DND-41 (cell line): Measurements from ENCODE around the gene LTO1.

Experiments used
- CTCF ChIP-seq: IDR thresholded peaks from 2 replicates; pipeline ENCODE4 v1.5.1; 2012; ENCODE audit warnings: borderline replicate concordance, low read length, moderate library complexity, mild to moderate bottlenecking; ENCODE audit not compliant: poor library complexity, severe bottlenecking; ENCODE audit errors: extremely low read depth
- EZH2 ChIP-seq: IDR thresholded peaks from 3 replicates; pipeline ENCODE4 v1.6.1; 2012; ENCODE audit warnings: borderline replicate concordance, low read depth, mild to moderate bottlenecking, moderate library complexity, low read length, inconsistent platforms; ENCODE audit not compliant: severe bottlenecking

- TF ChIP-seq EZH2 (no peak), CTCF (no peak)
Measured at GRCh38 chr11:69645801-69646492, 29.2 kb downstream of the LTO1 start.
